ENCODE data around the gene BANK1.

DNA sequence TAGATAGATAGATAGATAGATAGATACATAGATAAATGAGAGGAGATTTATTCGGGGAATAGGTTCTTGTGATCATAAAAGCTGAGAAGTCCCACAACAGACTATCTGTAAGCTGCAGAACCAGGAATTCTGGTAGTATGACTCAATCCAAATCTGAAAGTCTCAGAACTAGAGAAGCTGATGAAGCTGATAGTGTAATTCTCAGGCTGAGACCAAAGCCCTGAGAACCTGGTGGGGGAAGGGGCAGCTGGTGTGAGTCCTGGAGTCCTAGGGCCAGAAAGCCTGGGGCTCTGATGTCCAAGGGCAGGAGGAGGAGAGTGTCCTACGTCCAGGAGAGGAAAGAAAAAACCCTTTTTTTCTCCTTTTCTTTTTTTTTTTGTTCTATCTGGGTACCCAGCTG lies 8.0 kb upstream of the BANK1 start:
- TF ChIP-seq, protein P1, sequence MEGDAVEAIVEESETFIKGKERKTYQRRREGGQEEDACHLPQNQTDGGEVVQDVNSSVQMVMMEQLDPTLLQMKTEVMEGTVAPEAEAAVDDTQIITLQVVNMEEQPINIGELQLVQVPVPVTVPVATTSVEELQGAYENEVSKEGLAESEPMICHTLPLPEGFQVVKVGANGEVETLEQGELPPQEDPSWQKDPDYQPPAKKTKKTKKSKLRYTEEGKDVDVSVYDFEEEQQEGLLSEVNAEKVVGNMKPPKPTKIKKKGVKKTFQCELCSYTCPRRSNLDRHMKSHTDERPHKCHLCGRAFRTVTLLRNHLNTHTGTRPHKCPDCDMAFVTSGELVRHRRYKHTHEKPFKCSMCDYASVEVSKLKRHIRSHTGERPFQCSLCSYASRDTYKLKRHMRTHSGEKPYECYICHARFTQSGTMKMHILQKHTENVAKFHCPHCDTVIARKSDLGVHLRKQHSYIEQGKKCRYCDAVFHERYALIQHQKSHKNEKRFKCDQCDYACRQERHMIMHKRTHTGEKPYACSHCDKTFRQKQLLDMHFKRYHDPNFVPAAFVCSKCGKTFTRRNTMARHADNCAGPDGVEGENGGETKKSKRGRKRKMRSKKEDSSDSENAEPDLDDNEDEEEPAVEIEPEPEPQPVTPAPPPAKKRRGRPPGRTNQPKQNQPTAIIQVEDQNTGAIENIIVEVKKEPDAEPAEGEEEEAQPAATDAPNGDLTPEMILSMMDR (IDR thresholded peaks at IDR 0.05), result no peak
- TF ChIP-seq POLR2A (IDR thresholded peaks at IDR 0.05), result no peak
